Measurements from ENCODE around the gene MTF1.

- TF ChIP-seq EP300 (IDR thresholded peaks at IDR 0.05) (no peak), CTCF (IDR thresholded peaks at IDR 0.05) (no peak), POLR2AphosphoS5 (IDR thresholded peaks at IDR 0.05) (no peak), POLR2A (IDR thresholded peaks at IDR 0.05; ENCODE audit: low read depth) (no peak)
Measured at GRCh38 chr1:37836788-37837187, 22.6 kb downstream of the MTF1 start.

All from esophagus muscularis mucosa (tissue), 4 donors.